Sciatic nerve (tissue), 2 donors: ENCODE results near the gene DKK3. TPM values are rescaled to one million over a fixed set of nuclear protein-coding genes. Genes with fewer than 3 reads are reported as not detected.

Source experiments
- ATAC-seq: fragments of 200-7000 bp; cut with Tn5 transposase; one replicate; pipeline ENCODE4 v1.9.1; 2020; ENCODE audit warnings: mild to moderate bottlenecking, moderate library complexity
- DNase-seq: peaks from one replicate; pipeline ENCODE4 v3.0.0-alpha.2; 2020; ENCODE audit warnings: low spot score
- intact Hi-C: fragments of 100-400 bp; cut with DNase I; formaldehyde crosslinking; loops from one replicate; pipeline ENCODE4 v1.14.2; 2022
- total RNA-seq: library from RNA; stranded (reverse); fragmentation: NEBNext Ultra II Directional; extraction: Animal tissue kit (Norgen Biotek cat#: 25700); gene quantifications from one replicate; pipeline ENCODE4 v1.2.1, GENCODE V29; 2021
- donor health status: DM: no; HTN: no; CAD: no.
- donor health status: DM: no; HTN: no; CAD: no.

Gene DKK3
- total RNA-seq, 1 donor from 2014 or later, result 201 TPM

GRCh38 chr11:11973866-11974265 is 34.6 kb downstream of the DKK3 start:
- ATAC-seq, result no peak
- DNase-seq, result no peak
- intact Hi-C loops, result no loop called here

- ATAC-seq, result peak; percentile 82
- intact Hi-C loops, result no loop called here
- peak; percentile 82 for DNase-seq
Measured at GRCh38 chr11:11973361-11973800, 35.0 kb downstream of the DKK3 start.

GRCh38 chr11:11972730-11973341 is 35.6 kb downstream of the DKK3 start:
- DNase-seq (no peak), ATAC-seq (no peak)
- intact Hi-C loops, result no loop called here

DNA sequence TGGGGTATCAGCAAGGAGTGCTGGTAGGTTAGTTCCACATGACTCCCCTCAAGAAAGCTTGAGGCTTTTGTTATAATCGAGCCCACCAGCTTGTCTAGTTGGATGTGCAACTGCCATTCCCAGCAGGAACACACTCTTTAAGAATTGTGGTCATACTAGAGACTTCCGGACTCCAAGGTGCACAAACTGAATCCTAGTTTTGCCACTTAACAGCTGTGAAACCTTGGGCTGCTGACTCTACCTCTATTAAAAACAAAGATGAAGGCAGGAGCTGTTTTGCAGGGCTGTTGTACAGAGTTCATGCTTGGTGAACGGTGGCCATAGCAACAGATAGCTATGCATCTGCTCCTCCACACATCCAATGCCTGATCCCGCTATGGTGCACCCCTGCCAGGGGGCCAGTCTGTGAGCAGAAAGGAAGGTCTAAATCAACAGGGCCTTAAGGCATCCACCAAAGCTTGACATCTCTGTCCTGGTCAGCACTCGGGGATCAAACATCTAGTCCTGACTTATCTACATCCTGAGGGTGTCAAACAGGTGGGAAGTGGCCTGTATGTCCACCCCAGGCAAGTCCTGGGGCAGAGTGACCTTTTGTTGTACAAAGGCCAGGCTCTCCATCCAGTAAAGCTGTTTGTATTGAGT is 36.4 kb downstream of the DKK3 start:
- ATAC-seq, result no peak
- DNase-seq, result no peak
- intact Hi-C loops, result no loop called here

- intact Hi-C loops, result no loop called here
- no peak for ATAC-seq
- no peak for DNase-seq
Measured at GRCh38 chr11:11970556-11970955, 37.9 kb downstream of the DKK3 start.

DNA sequence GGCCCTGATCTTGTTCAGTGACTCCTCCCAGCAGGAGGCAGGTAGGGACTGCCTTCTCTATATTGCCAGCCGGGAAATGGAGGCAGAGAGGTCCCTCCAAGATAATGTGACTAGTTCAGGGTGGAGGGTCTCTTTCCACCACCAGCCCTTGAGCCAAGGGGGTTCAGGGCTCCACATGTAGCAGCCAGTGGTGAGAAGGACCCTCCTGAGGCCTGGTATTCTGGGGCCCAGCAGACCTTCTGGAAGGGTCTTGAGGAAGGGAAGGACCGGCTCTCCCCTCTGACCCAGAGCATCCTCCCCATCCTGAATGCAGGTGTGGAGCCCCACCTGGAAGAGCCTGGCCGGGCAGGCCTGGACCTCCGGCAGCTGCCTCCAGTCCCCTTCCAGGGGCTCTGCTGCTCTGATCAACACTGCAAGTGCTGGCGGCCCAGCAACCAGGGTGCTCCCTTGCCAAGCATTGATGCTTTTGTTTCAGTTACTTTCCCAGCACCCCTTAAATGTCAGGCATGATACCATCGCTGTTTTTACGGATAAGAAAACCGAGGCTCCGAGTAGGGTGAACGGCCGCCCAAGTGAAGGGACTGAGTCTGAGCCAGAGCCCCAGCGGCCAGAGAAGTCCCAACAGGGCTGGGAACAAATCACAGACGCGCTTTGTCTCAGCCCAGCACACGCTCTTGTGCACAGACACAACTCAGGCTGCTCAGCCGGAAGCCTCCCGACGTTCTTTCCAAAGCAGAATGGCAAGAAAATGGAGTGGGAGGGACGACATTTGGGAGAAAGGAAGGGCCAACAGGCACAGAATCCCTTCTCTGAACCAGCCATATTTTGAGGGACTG is 38.8 kb downstream of the DKK3 start:
- intact Hi-C loops, result no loop called here
- DNase-seq (no peak), ATAC-seq (peak; percentile 48)

- DNase-seq, result no peak
- ATAC-seq, result peak; percentile 56
- intact Hi-C loops, result no loop called here
Measured at GRCh38 chr11:11968511-11969280, 39.7 kb downstream of the DKK3 start.

DNA sequence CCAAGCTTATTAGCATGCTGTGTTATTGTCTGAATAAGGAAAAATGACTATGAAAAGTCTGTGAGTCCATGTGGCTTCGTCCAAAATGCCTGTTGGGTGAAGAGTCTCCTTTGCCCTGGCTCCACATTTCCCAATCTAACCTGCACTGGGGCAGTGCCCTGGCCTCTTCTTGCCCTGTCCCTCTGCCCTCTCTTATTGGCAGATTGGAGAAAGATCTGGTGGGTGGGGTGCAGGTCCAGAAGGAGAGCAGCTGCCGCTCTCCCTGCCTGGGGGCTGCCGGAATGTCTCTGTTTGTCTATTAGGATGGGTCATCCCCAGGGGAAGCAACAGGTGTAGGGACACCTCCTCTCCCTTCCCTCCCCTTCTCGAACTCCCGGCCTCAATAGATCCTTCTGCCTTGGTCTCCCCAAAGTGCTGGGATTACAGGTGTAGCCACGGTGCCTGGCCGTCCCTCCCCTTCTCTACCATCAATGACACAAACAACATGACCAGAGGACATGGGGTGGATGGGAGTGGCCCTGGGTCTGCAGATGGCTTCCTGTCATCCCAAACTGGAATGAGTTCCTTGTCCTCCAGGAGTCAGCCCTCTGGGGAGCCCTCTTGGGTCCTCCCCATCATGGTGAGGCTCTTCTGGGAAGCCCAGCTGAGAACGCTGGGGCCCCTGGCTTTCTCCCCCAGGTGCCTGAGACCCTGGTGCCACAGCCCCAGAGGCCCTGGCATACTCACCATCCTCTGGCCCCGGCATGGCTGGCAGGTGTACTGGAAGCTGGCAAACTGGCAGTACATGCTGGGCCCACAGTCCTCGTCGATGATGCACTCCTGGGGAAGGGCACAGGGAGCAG is 40.5 kb downstream of the DKK3 start:
- no peak for DNase-seq
- intact Hi-C loops, result no loop called here
- ATAC-seq, result no peak

DNA sequence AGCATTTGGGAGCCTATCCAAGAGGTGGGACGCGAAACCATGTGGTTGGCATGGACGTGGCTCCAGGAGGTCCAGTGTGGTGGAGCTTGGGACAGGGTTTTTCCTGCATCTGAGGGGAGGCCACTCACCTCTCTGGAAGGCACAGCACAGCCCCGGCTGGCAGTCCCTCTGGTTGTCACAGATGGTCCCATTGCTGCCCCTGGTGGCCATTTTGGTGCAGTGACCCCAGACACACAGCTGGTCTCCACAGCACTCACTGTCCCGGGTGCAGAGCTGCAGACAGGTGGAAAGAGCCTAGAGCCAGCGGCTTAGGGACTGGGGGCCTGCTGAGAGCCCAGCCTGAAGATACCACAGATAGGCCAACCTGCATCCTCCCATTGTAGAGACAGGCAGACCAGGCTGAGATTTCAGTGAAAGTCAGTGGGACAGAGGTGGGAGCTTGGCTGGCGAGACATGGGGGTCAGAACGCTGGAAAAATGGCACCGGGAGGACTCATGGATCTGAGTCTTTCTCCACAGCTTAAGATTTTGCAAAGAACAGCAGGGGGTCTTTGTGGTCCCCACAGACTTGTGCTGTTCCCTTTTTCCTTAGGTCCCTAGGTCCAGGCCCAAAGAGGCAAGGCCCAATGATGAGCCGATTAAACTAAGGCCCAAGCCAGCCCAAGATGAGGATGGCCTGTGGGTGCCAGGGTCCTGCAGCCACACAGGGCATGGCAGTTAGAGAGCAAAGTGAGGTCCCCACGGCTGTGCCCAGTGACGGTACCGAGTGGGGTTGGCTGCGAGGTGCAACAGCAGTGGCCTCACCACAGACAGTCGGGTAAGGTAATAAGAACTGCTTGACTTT is 41.4 kb downstream of the DKK3 start:
- DNase-seq, result peak; percentile 79
- intact Hi-C loops, result no loop called here

DNA sequence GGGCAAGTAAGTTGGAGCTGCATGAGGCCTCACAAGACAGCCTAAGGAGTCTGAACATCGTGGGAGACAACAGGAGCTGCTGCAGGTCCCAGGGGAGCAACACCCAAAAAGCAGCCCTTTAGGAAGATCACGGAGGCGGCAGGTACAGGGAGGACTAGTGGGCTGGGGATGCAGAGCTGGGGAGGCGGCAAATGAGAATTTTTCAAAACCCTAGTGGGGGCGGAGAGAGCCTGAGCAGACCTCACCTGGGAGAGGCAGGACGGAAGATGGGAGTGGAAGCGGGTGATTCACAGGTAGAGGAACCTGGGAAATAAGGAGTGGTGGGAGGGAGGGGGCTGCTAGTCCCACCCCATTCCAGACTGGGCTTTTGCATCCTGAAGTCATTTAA is 42.1 kb downstream of the DKK3 start:
- no peak for ATAC-seq
- DNase-seq, result no peak
- intact Hi-C loops, result no loop called here

More for the DNA sequence above, 41.4 kb downstream of the DKK3 start:
- peak; percentile 50 for ATAC-seq

DNA sequence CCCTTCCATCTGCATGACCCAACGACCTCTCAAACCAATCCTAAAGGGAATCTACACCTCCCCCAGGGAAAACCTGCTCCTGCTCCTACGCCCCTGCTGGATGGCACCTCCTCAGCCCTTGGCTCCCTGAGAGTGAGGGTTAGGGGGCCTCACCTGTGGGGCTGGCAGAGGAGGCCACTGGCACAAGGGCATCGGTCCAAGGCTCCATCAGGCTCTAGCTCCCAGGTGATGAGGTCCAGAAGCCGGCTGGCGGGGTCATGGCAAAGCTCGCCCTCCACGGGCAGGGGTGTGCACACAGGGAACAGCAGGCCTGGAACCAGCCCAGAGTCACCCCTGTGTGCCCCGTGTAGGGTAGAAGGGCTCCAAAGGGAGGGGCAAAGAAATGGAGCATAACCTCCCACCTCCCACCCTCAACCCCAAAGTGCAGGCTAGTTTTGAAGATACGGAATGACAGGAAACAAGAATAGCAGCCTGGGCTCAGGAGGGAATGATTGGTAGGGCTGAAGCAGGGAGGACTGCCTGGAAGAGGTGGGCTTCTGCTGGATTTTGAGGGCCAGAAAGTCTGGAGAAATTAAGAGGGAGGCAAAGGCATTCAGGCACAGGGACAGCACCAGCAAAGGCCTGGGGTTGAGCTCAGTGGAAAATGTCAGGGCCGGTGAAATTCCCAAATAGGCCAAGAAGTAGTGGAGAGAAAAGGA is 42.6 kb downstream of the DKK3 start:
- DNase-seq (no peak), ATAC-seq (no peak)
- intact Hi-C loops, result no loop called here

DNA sequence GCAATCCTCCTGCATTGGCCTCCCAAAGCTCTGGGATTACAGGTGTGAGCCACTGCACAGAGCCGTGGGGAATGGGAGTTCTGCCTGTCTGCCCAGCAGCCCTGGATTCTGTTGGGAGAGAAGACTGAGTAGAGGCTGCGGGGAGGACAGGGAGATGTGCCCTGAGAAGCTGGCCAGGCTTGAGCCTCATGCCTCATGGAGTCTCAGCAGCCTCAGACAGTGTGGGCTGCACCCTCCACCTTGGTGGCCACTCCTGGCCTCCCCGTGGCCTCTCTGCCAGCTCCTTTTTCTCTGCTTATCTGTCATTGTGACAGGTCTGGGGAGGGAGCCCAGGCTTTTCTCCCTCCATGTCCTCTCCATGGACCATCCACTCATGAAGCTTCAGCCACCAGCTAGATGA is 43.2 kb downstream of the DKK3 start:
- ATAC-seq (no peak), DNase-seq (no peak)
- intact Hi-C loops, result no loop called here

DNA sequence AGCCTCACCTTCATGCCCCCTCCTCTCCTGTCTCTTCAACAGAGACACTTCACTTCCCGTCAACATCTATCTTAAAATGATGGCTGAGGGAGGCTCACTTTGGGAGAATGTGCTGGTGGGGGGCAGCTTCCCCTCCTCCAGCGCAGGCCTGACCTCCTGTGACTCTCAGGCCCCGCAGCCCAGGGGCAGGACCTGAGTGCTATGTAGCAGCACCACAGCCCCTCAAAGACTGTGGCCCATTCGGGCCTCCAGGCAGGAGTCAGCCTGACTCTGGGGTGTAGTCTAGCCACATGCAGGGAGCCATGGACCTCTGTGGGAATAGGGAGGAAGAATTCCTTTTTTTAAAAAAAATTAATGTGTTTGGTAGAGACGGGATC is 43.7 kb downstream of the DKK3 start:
- no peak for DNase-seq
- no peak for ATAC-seq
- intact Hi-C loops, result no loop called here

DNA sequence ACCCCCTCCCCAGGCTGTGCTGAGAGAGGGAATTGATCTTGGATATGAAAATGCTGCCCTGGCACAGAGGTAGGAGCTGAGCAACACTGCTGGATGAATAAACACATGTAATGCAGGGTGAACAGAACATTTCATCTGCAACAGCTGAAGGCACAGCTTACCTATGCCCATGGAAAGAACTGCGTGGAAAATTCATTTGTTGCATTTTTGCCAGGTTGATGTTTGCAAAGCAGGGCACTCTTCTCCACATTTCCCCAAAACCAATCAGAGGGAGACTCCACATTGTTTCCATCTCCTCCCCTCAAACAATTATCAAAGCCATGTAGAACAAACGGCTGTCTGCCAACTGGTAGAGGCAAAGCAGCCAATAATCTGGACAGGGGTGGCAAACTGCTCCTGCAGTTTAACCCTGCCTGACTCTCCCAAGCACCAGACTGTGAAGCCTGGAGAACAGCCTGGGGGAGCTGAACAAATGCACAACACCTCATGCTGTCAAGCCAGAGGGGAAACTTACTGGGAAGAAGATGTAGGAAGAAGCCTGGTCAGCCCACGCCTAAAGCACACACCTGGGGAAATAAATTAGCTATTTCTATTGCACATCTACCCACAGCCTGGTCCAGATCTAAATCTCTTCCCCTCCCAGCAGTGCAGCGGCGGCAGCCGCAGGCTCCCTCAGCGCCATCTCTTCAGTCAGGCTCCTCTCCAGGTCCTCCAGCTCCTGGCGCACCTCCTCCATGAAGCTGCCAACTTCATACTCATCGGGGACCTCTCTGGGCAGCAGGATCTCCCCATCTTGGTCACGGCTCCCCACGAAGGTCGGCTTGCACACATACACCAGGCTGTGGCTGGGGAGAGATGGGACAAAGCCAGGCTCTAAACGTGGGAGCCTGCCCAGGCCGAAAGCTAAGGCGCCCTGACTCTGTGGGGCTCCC is 44.3 kb downstream of the DKK3 start:
- ATAC-seq (peak; percentile 5), DNase-seq (no peak)
- intact Hi-C loops, result no loop called here

- DNase-seq (no peak), ATAC-seq (no peak)
- intact Hi-C loops, result no loop called here
Measured at GRCh38 chr11:11963067-11963466, 45.4 kb downstream of the DKK3 start.

DNA sequence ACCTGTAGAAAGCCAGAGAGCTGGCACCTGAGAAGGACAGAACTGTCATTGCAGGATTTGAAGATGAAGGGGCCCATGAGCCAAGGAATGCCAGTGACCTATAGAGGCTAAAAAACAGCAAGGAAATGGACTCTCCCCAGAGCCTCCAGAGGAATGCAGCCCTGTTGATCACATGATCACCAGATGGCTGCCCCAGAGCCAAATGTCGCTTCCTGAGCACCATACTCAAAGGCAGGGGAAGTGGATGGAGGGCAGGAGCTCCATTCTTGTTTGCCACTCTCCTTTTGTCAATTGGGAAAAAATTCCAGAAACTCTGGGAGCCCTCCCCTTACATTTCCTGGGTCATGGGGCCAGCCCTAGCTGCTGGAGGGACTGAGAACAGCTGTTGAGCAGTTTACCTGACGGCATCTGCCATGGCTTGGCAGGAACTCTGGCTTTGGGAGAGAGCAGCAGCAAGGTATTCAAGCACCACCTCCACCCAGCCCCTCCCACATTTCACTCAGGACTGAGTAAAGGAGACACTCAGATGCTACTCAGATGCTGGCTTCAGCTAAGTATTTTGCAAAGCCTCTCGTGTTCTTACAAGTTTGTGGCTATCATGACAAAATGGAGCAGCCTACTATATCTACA is 46.9 kb downstream of the DKK3 start:
- intact Hi-C loops, result no loop called here
- ATAC-seq (no peak), DNase-seq (no peak)
